GM18502 (cell line): ENCODE results near the gene DPP6.
"Not testable (repeated sequence)": the region's sequence is repeated elsewhere in the genome, so short reads cannot be mapped to it uniquely, and the experiment has no call there.

Source experiments
- ATAC-seq: cut with Tn5 transposase; IDR thresholded peaks from one replicate; pipeline ENCODE4 v1.9.1; 2021; ENCODE audit warnings: mild to moderate bottlenecking; ENCODE audit not compliant: unreplicated experiment, poor library complexity

DPP6 gene

GRCh38 chr7:154633641-154634040 is 581.4 kb downstream of the DPP6 start:
- ATAC-seq: no peak

- no peak for ATAC-seq
Measured at GRCh38 chr7:154638286-154638685, 586.1 kb downstream of the DPP6 start.

- no peak for ATAC-seq
Measured at GRCh38 chr7:154640266-154640865, 588.2 kb downstream of the DPP6 start.

- ATAC-seq: no peak
Measured at GRCh38 chr7:154640917-154641316, 588.7 kb downstream of the DPP6 start.

GRCh38 chr7:154644366-154644765 is 592.2 kb downstream of the DPP6 start:
- ATAC-seq: no peak

- no peak for ATAC-seq
Measured at GRCh38 chr7:154646126-154647013, 594.2 kb downstream of the DPP6 start.

GRCh38 chr7:154647625-154648024 is 595.4 kb downstream of the DPP6 start:
- ATAC-seq: no peak

GRCh38 chr7:154649015-154649414 is 596.8 kb downstream of the DPP6 start:
- no peak for ATAC-seq

GRCh38 chr7:154649434-154649833 is 597.2 kb downstream of the DPP6 start:
- no peak for ATAC-seq

GRCh38 chr7:154650275-154650674 is 598.1 kb downstream of the DPP6 start:
- ATAC-seq: no peak

GRCh38 chr7:154651501-154651900 is 599.3 kb downstream of the DPP6 start:
- ATAC-seq: no peak

GRCh38 chr7:154652564-154652963 is 600.4 kb downstream of the DPP6 start:
- no peak for ATAC-seq

GRCh38 chr7:154653281-154653680 is 601.1 kb downstream of the DPP6 start:
- no peak for ATAC-seq

GRCh38 chr7:154656618-154657017 is 604.4 kb downstream of the DPP6 start:
- ATAC-seq: no peak

- no peak for ATAC-seq
Measured at GRCh38 chr7:154666768-154667167, 614.6 kb downstream of the DPP6 start.

GRCh38 chr7:154672659-154673415 is 620.6 kb downstream of the DPP6 start:
- ATAC-seq: no peak

- no peak for ATAC-seq
Measured at GRCh38 chr7:154674191-154674590, 622.0 kb downstream of the DPP6 start.

GRCh38 chr7:154675560-154675959 is 623.4 kb downstream of the DPP6 start:
- ATAC-seq: no peak

- ATAC-seq: not testable (repeated sequence)
Measured at GRCh38 chr7:154676033-154676421, 623.8 kb downstream of the DPP6 start.

- ATAC-seq: no peak
Measured at GRCh38 chr7:154676422-154677073, 624.4 kb downstream of the DPP6 start.

- ATAC-seq: no peak
Measured at GRCh38 chr7:154677454-154677853, 625.3 kb downstream of the DPP6 start.
